Endothelial cell of umbilical vein (primary cell): ENCODE data around the gene MPPE1.

Source experiments
- MYC ChIP-seq: IDR thresholded peaks from one replicate; pipeline ENCODE4 v1.6.1; 2011; ENCODE audit warnings: mild to moderate bottlenecking, low read depth, low read length
- POLR2A ChIP-seq: IDR thresholded peaks from 2 replicates; pipeline ENCODE4 v1.6.1; 2012; ENCODE audit warnings: low read depth, mild to moderate bottlenecking, control low read depth, low read length

DNA sequence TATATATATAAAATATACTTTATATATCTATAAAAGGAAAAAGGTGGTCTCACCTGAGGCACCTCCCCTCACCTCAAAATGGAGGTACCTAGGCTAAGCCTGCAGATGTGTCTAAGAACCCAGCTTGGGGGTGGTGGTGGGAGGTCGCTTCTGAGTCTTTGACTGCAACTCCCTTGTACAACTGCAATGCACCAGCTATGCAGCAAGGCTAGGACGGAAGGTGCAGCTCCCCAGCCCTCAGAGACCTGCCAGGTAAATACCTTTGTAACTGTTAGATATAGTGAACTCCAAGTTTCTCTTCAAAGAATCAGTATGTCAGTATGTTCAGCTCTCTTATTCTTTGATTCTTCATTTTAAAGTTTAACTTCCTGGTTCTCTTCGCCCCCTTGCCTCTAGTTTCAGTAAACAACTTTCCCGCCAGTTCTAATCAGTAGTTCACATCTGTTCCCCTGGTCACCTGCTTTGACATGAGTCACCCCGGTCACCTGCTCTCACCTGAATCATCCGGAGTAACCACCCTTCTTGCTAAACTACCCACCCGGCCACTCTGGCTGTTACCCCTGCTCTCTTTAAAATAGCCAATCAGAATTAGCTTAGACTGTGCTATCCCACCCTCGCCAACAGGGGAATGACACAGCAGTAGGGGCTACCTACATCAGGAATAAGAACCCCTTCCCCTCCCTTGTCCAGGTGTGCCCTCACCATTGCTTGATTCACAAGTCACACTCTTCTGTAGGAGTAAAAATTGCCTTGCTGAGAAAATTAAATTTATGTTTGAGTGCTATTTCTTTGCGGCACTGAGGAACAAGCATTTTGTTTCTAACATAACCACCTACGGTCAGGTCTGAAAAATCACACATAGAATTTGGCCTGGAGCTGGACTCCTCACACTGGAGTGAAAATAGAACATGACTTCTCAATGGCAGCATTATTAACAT lies 48.5 kb upstream of the MPPE1 start:
- TF ChIP-seq POLR2A (no peak), MYC (no peak)
